NCI-H146 (cell line): Measurements from ENCODE around the gene MIA.
"Not testable (repeated sequence)": the region's sequence is repeated elsewhere in the genome, so short reads cannot be mapped to it uniquely, and the experiment has no call there.

Experiments
- DNase-seq: peaks from one replicate; lab custom pipeline; 2025; lab: John Stamatoyannopoulos, UW

Gene MIA

GRCh38 chr19:40780582-40780981 lies 5.3 kb downstream of the MIA start:
- no peak for DNase-seq

- no peak for DNase-seq
Measured at GRCh38 chr19:40781140-40781539, 5.8 kb downstream of the MIA start.

GRCh38 chr19:40783711-40784110 lies 8.4 kb downstream of the MIA start:
- no peak for DNase-seq

GRCh38 chr19:40784146-40784545 lies 8.8 kb downstream of the MIA start:
- DNase-seq: not testable (repeated sequence)

GRCh38 chr19:40785526-40785925 lies 10.2 kb downstream of the MIA start:
- no peak for DNase-seq

GRCh38 chr19:40786060-40787037 lies 11.0 kb downstream of the MIA start:
- no peak for DNase-seq

- no peak for DNase-seq
Measured at GRCh38 chr19:40791349-40791748, 16.0 kb downstream of the MIA start.

GRCh38 chr19:40791996-40792395 lies 16.7 kb downstream of the MIA start:
- DNase-seq: no peak

GRCh38 chr19:40797166-40797962 lies 22.0 kb downstream of the MIA start:
- DNase-seq: no peak

GRCh38 chr19:40797963-40798682 lies 22.8 kb downstream of the MIA start:
- DNase-seq: peak; percentile 85

- DNase-seq: peak; percentile 100
Measured at GRCh38 chr19:40798683-40799557, 23.6 kb downstream of the MIA start, which contains the start of gene EGLN2. EGLN2 (plus strand) TSS chr19:40799191; CDS start chr19:40800573, 1,382 bp downstream.

- DNase-seq: peak; percentile 57
Measured at GRCh38 chr19:40799558-40800338, 24.4 kb downstream of the MIA start.

- no peak for DNase-seq
Measured at GRCh38 chr19:40800339-40800996, 25.1 kb downstream of the MIA start.

- DNase-seq: no peak
Measured at GRCh38 chr19:40800997-40801377, 25.7 kb downstream of the MIA start.

- DNase-seq: no peak
Measured at GRCh38 chr19:40801426-40802299, 26.3 kb downstream of the MIA start.

- DNase-seq: no peak
Measured at GRCh38 chr19:40802300-40803169, 27.2 kb downstream of the MIA start.

- no peak for DNase-seq
Measured at GRCh38 chr19:40803170-40803856, 28.0 kb downstream of the MIA start.
